HG03139 (cell line): Measurements from ENCODE around the gene HERPUD2.
"Not testable (repeated sequence)": the region's sequence is repeated elsewhere in the genome, so short reads cannot be mapped to it uniquely, and the experiment has no call there.

ENCODE experiments used
- ATAC-seq: cut with Tn5 transposase; IDR thresholded peaks from one replicate; pipeline ENCODE4 v1.9.1; 2021; ENCODE audit not compliant: unreplicated experiment

Gene HERPUD2

GRCh38 chr7:35623381-35623780 lies 71.6 kb downstream of the HERPUD2 start:
- no peak for ATAC-seq

DNA sequence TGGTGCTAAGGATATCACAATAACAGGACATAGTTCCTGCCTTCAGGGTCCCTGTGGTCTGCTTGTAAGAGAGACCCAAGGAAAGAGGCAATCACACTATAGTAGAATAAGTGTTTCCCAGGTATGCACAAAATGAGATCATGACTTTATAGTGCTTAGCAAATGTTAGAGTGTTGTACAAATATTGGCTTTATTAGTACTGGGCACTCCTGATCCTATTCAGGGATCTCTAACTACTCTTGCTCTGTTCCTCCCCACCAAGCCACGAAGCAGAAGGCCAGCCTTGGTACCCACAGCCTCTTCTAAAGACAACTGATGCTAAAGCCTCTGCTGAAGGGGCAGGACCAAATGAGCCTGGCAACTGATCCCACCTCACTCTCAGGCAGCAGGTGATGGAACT lies 75.1 kb downstream of the HERPUD2 start:
- ATAC-seq: no peak

GRCh38 chr7:35617041-35617440 lies 77.9 kb downstream of the HERPUD2 start:
- ATAC-seq: no peak

- no peak for ATAC-seq
Observed at GRCh38 chr7:35613150-35613549, 81.8 kb downstream of the HERPUD2 start.

DNA sequence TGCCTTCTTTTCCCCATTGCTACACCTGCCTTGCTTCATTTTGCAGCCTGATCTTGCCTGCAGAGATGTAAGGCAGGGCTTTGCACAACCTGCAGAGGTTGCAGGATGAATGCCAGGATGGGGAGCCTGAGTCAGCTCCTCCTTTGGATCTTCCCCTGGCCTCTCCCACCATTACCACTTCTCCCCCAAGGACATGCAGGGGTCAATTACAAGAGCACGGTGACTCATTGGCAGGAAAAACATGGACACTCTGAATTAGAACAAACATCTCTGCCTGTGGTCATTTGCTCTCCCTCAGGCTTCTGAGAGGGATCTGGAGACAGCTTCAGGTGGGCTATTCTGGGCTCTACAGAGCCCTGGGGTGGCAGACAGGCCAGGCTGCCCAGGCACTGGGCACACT lies 89.2 kb downstream of the HERPUD2 start:
- ATAC-seq: no peak

- ATAC-seq: no peak
Observed at GRCh38 chr7:35604595-35604994, 90.3 kb downstream of the HERPUD2 start.

- no peak for ATAC-seq
Observed at GRCh38 chr7:35599645-35600044, 95.3 kb downstream of the HERPUD2 start.

- ATAC-seq: no peak
Observed at GRCh38 chr7:35599061-35599460, 95.9 kb downstream of the HERPUD2 start.

- ATAC-seq: no peak
Observed at GRCh38 chr7:35596061-35596460, 98.9 kb downstream of the HERPUD2 start.

- ATAC-seq: no peak
Observed at GRCh38 chr7:35593899-35594298, 101.0 kb downstream of the HERPUD2 start.

GRCh38 chr7:35588647-35589046 lies 106.3 kb downstream of the HERPUD2 start:
- ATAC-seq: no peak

DNA sequence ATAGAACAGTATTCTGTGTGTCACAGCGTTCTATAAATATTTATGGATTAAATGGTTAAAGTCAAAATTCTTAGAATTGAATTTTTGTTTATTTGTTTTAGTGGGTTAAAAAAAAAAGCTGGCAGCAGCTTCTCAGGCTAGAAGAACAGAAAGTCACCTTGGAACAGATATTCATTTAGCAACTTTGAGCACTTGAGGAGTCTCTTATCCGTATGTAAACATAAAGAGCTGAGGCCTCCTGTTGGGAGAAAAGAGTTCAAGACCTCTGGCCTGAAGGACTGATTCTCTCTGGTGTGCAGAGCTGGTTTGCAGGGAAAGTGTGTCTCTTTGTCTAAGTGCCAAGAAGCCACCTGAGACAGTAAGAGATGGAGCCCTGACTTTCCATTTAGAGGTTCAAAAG lies 109.9 kb downstream of the HERPUD2 start:
- ATAC-seq: no peak

- not testable (repeated sequence) for ATAC-seq
Observed at GRCh38 chr7:35584533-35584932, 110.4 kb downstream of the HERPUD2 start.
